Measurements from ENCODE around the gene AGPS. TPM values are rescaled to one million over a fixed set of nuclear protein-coding genes. Genes with fewer than 3 reads are reported as not detected.
A peak's percentile ranks its signal among the peaks of the same experiment; 100 is the strongest.

AGPS gene
- total RNA-seq, 6 experiments from 2014 or later, result 36.0 to 47.6 (median 43.1) TPM

- peaks cover 29% of the 10 kb centered on the region for H3K4me1 Mint-ChIP-seq (ENCODE audit: low read depth)
- H3K4me3 Mint-ChIP-seq, result no peak overlapping the region
- no peaks in the 10 kb centered on the region for H3K27me3 Mint-ChIP-seq (ENCODE audit: insufficient read depth)
- TF ChIP-seq CTCF (IDR thresholded peaks at IDR 0.05), result no peak
- H3K36me3 Mint-ChIP-seq (ENCODE audit: low read depth), result no peaks in the 10 kb centered on the region
- H3K27ac Mint-ChIP-seq, result no peak overlapping the region
- no peaks in the 10 kb centered on the region for H3K9me3 Mint-ChIP-seq
- DNase-seq, result no peak
Observed at GRCh38 chr2:177541258-177541991, 148.9 kb downstream of the AGPS start.

GRCh38 chr2:177542396-177542795, 149.8 kb downstream of the AGPS start:
- DNase-seq, result no peak
- peak overlapping the region; percentile 82; the same call in 1 of the 2 replicates for H3K27ac Mint-ChIP-seq
- H3K27me3 Mint-ChIP-seq (ENCODE audit: insufficient read depth), result no peaks in the 10 kb centered on the region

DNA sequence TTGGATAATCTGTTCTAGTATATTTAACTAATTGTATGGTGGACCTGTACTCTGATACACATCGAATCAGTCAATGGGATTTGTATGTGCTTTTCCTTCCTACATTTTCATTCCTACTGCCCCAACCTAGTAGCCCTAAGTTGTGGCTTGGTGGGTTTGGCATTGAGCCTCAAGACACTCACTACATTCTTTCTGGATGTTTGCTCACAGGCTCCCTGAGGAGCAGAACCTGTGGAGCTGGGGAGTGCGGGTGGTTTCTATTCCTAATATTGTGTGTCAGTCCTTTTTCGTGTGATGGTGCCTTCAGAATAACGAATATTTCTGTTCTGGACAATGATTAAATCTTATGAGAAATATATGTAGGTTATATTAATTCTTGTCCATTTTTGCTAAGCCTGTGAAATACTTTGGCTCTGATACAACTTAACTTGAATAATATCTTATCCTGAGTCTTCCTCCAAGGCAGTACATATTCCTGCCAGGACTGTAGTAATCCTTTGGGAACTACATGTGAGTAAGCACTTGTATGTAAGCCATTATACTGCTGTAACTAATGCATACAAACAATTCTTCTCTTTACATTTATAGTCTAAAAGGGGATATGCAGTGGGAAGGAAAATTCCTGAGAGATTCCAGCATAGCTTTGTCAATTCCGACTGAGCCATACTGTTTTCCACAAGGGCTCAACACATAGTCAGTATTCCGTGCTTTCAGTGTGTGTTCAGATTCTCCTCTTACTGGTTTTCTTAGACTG, 150.6 kb downstream of the AGPS start:
- TF ChIP-seq CTCF (IDR thresholded peaks at IDR 0.05), result no peak
- Mint-ChIP-seq H3K4me3 (peak overlapping the region; percentile 49), H3K9me3 (no peaks in the 10 kb centered on the region), H3K27ac (peak overlapping the region; percentile 82), H3K4me1 (ENCODE audit: low read depth) (peaks cover 29% of the 10 kb centered on the region), H3K27me3 (ENCODE audit: insufficient read depth) (no peaks in the 10 kb centered on the region), H3K36me3 (ENCODE audit: low read depth) (no peaks in the 10 kb centered on the region)
- peak; percentile 75 for DNase-seq

More at GRCh38 chr2:177542396-177542795, 149.8 kb downstream of the AGPS start:
- no peaks in the 10 kb centered on the region for H3K9me3 Mint-ChIP-seq
- no peaks in the 10 kb centered on the region for H3K36me3 Mint-ChIP-seq (ENCODE audit: low read depth)
- H3K4me3 Mint-ChIP-seq, result no peak overlapping the region
- peaks cover 29% of the 10 kb centered on the region for H3K4me1 Mint-ChIP-seq (ENCODE audit: low read depth)
- TF ChIP-seq CTCF (IDR thresholded peaks at IDR 0.05), result no peak

- H3K27me3 Mint-ChIP-seq (ENCODE audit: insufficient read depth), result no peaks in the 10 kb centered on the region
- TF ChIP-seq CTCF (IDR thresholded peaks at IDR 0.05), result no peak
- H3K27ac Mint-ChIP-seq, result no peak overlapping the region
- no peaks in the 10 kb centered on the region for H3K36me3 Mint-ChIP-seq (ENCODE audit: low read depth)
- H3K4me1 Mint-ChIP-seq (ENCODE audit: low read depth), result peaks cover 29% of the 10 kb centered on the region
- H3K4me3 Mint-ChIP-seq, result no peak overlapping the region
- DNase-seq, result no peak
- no peaks in the 10 kb centered on the region for H3K9me3 Mint-ChIP-seq
Observed at GRCh38 chr2:177545143-177545542, 152.6 kb downstream of the AGPS start.

GRCh38 chr2:177545981-177546585, 153.5 kb downstream of the AGPS start:
- peak overlapping the region; percentile 33; the same call in 1 of the 2 replicates for H3K27ac Mint-ChIP-seq
- no peaks in the 10 kb centered on the region for H3K36me3 Mint-ChIP-seq (ENCODE audit: low read depth)
- no peak overlapping the region for H3K4me3 Mint-ChIP-seq
- H3K27me3 Mint-ChIP-seq (ENCODE audit: insufficient read depth), result no peaks in the 10 kb centered on the region
- no peak for TF ChIP-seq CTCF (IDR thresholded peaks at IDR 0.05)
- no peak for DNase-seq
- H3K4me1 Mint-ChIP-seq (ENCODE audit: low read depth), result peaks cover 29% of the 10 kb centered on the region
- no peaks in the 10 kb centered on the region for H3K9me3 Mint-ChIP-seq

Measured in HFFc6 (cell line).